Keratinocyte (primary cell): ENCODE data around the gene ZNF521. TPM values are rescaled to one million over a fixed set of nuclear protein-coding genes. Genes with fewer than 3 reads are reported as not detected.

Experiments used
- DNase-seq: peaks from one replicate; pipeline ENCODE4 v3.0.0-alpha.2; 2011; ENCODE audit warnings: low read depth, missing footprints, low spot score
- FAIRE-seq: peaks from 2 replicates; lab custom pipeline; 2011; peaks lifted over from hg19 to GRCh38; lab: Jason Lieb, UNC
- H2AFZ ChIP-seq: 2 replicates; pipeline ENCODE4 v1.6.0; 2012; ENCODE audit warnings: low read length, control low read depth, inconsistent platforms; ENCODE audit not compliant: control insufficient read depth
- H3K27ac ChIP-seq: 2 replicates; pipeline ENCODE4 v1.5.1; 2011; ENCODE audit warnings: low read length; ENCODE audit not compliant: control insufficient read depth, insufficient read depth
- H3K27me3 ChIP-seq: 3 replicates; pipeline ENCODE4 v1.6.0; 2011; ENCODE audit warnings: low read length; ENCODE audit not compliant: control insufficient read depth, insufficient read depth; ENCODE audit errors: extremely low read depth
- H3K36me3 ChIP-seq, 2 experiments: 2 replicates in 1 of 2; 3 replicates in 1 of 2; pipeline ENCODE4 v1.5.1; 2011; ENCODE audit warnings: low read length in 2 of 2, mild to moderate bottlenecking in 1 of 2; ENCODE audit not compliant: control insufficient read depth in 2 of 2, insufficient read depth in 2 of 2; ENCODE audit errors: extremely low read depth in 1 of 2
- H3K4me1 ChIP-seq: 3 replicates; pipeline ENCODE4 v1.5.1; 2011; ENCODE audit warnings: low read length; ENCODE audit not compliant: control insufficient read depth, insufficient read depth; ENCODE audit errors: extremely low read depth
- H3K4me2 ChIP-seq: 3 replicates; pipeline ENCODE4 v1.6.0; 2011; ENCODE audit warnings: low read depth, low read length; ENCODE audit not compliant: control insufficient read depth, insufficient read depth; ENCODE audit errors: extremely low read depth
- H3K4me3 ChIP-seq, 3 experiments: fragments of 200-600 bp in 1 of 3; sonication (generic) in 1 of 3; 2 replicates in 2 of 3; 3 replicates in 1 of 3; pipeline ENCODE4 v1.5.1; 2011 to 2016; ENCODE audit warnings: low read length in 3 of 3, mild to moderate bottlenecking in 3 of 3, control low read depth in 2 of 3, inconsistent platforms in 1 of 3, low read depth in 1 of 3, mixed read lengths in 1 of 3, mixed run types in 1 of 3, moderate library complexity in 1 of 3; ENCODE audit not compliant: control insufficient read depth in 2 of 3, insufficient read depth in 2 of 3; ENCODE audit errors: extremely low read depth in 1 of 3
- H3K79me2 ChIP-seq: 2 replicates; pipeline ENCODE4 v1.6.0; 2012; ENCODE audit warnings: low read length; ENCODE audit not compliant: control insufficient read depth, insufficient read depth
- H3K9ac ChIP-seq: 3 replicates; pipeline ENCODE4 v1.6.0; 2011; ENCODE audit warnings: low read length; ENCODE audit not compliant: control insufficient read depth, insufficient read depth; ENCODE audit errors: extremely low read depth
- H3K9me1 ChIP-seq: 3 replicates; pipeline ENCODE4 v1.6.0; 2011; ENCODE audit warnings: low read length; ENCODE audit not compliant: control insufficient read depth, insufficient read depth; ENCODE audit errors: extremely low read depth
- H3K9me3 ChIP-seq: 2 replicates; pipeline ENCODE4 v1.5.1; 2012; ENCODE audit warnings: low read depth, low read length; ENCODE audit not compliant: control insufficient read depth
- H4K20me1 ChIP-seq: 3 replicates; pipeline ENCODE4 v1.6.0; 2011; ENCODE audit warnings: low read length; ENCODE audit not compliant: control insufficient read depth, insufficient read depth; ENCODE audit errors: extremely low read depth
- CTCF ChIP-seq, 3 experiments: IDR thresholded peaks in 1 of 3; conservative IDR thresholded peaks in 1 of 3; optimal IDR thresholded peaks in 1 of 3; 2 replicates in 2 of 3; 3 replicates in 1 of 3; pipeline versions ENCODE3 to v1.5.1; 2011; ENCODE audit warnings: low read length in 3 of 3, mild to moderate bottlenecking in 3 of 3, moderate library complexity in 2 of 3, control low read depth in 1 of 3, inconsistent platforms in 1 of 3; ENCODE audit not compliant: insufficient read depth in 2 of 3; ENCODE audit errors: extremely low read depth in 1 of 3
- EZH2 ChIP-seq: IDR thresholded peaks from one replicate; pipeline ENCODE4 v1.6.1; 2012; ENCODE audit warnings: inconsistent platforms, mild to moderate bottlenecking, low read length, moderate library complexity
- dilution Hi-C: fragments of 300-500 bp; cut with MboI; formaldehyde crosslinking; loops from one replicate; pipeline ENCODE4 v1.7.0; 2020; ENCODE audit warnings: low sequenced_read_pairs; ENCODE audit not compliant: extremely low pct_ligation_motif_present
- polyA plus RNA-seq, 5 experiments: library from polyadenylated mRNA; depleted of rRNA in 3 of 5; stranded (reverse) in 3 of 5; stranded (forward) in 1 of 5; unstranded in 1 of 5; fragments of >200 nt; gene quantifications; 1 replicate in 1 of 5; 2 replicates in 3 of 5; 3 replicates in 1 of 5; pipeline versions ENCODE4 v1.2.1 to v1.2.3, GENCODE V29; 2011 to 2012; ENCODE audit warnings: missing spikeins in 2 of 5, low read depth in 1 of 5, low replicate concordance in 1 of 5

ZNF521 gene
- polyA plus RNA-seq, 1 donor (not counting 4 experiments of a cell fraction or from before 2014, with no cell fraction given), result 0.07 TPM

GRCh38 chr18:25074925-25075324 lies 277.0 kb downstream of the ZNF521 start:
- FAIRE-seq, result no peak

GRCh38 chr18:25072205-25072604 lies 279.8 kb downstream of the ZNF521 start:
- H3K4me3 ChIP-seq, result no peak overlapping the region
- dilution Hi-C loops, result no loop called here
- H3K9ac ChIP-seq, result no peak overlapping the region
- no peaks in the 10 kb centered on the region for H4K20me1 ChIP-seq
- no peak for TF ChIP-seq EZH2
- no peak for TF ChIP-seq CTCF (optimal IDR thresholded peaks at IDR 0.05 in 1 of 3, IDR thresholded peaks at IDR 0.05 in 1 of 3, conservative IDR thresholded peaks at IDR 0.05 in 1 of 3; ENCODE audit: extremely low read depth in 1 of 3, insufficient read depth in 2 of 3, low read length in 3 of 3)
- H2AFZ ChIP-seq, result no peak overlapping the region
- H3K4me2 ChIP-seq, result no peak overlapping the region
- DNase-seq (no peak), FAIRE-seq (no peak)
- H3K27me3 ChIP-seq, result no peaks in the 10 kb centered on the region
- no peaks in the 10 kb centered on the region for H3K79me2 ChIP-seq
- no peaks in the 10 kb centered on the region for H3K4me1 ChIP-seq
- H3K27ac ChIP-seq, result no peak overlapping the region
- no peaks in the 10 kb centered on the region for H3K9me1 ChIP-seq
- H3K36me3 ChIP-seq, result no peaks in the 10 kb centered on the region
- no peaks in the 10 kb centered on the region for H3K9me3 ChIP-seq

More at GRCh38 chr18:25074925-25075324, 277.0 kb downstream of the ZNF521 start:
- no peak overlapping the region for H3K4me3 ChIP-seq
- no peaks in the 10 kb centered on the region for H3K9me1 ChIP-seq
- TF ChIP-seq CTCF (optimal IDR thresholded peaks at IDR 0.05 in 1 of 3, IDR thresholded peaks at IDR 0.05 in 1 of 3, conservative IDR thresholded peaks at IDR 0.05 in 1 of 3; ENCODE audit: extremely low read depth in 1 of 3, insufficient read depth in 2 of 3, low read length in 3 of 3) (no peak), EZH2 (no peak)
- no peak overlapping the region for H3K27ac ChIP-seq
- H4K20me1 ChIP-seq, result no peaks in the 10 kb centered on the region
- H3K9ac ChIP-seq, result no peak overlapping the region
- no peaks in the 10 kb centered on the region for H3K9me3 ChIP-seq
- no peaks in the 10 kb centered on the region for H3K4me1 ChIP-seq
- H3K79me2 ChIP-seq, result no peaks in the 10 kb centered on the region
- H3K27me3 ChIP-seq, result no peaks in the 10 kb centered on the region
- H3K4me2 ChIP-seq, result no peak overlapping the region
- H3K36me3 ChIP-seq, result no peaks in the 10 kb centered on the region
- dilution Hi-C loops, result no loop called here
- no peak for DNase-seq
- H2AFZ ChIP-seq, result no peak overlapping the region
